Endothelial cell of umbilical vein (primary cell): ENCODE results near the gene GRK5.

Experiments
- CTCF ChIP-seq, 2 donors: IDR thresholded peaks; 1 replicate in 1 of 2; 2 replicates in 1 of 2; pipeline ENCODE4 v1.5.1; 2011; ENCODE audit warnings: low read length in 2 of 2, mild to moderate bottlenecking in 2 of 2, moderate library complexity in 2 of 2, control low read depth in 1 of 2, inconsistent platforms in 1 of 2, low read depth in 1 of 2; ENCODE audit not compliant: insufficient read depth in 1 of 2; ENCODE audit errors: extremely low read depth in 1 of 2
- FOS ChIP-seq: IDR thresholded peaks from 2 replicates; pipeline ENCODE4 v1.6.1; 2011; ENCODE audit warnings: mild to moderate bottlenecking, low read length, moderate library complexity, borderline replicate concordance; ENCODE audit not compliant: insufficient read depth
- GATA2 ChIP-seq: IDR thresholded peaks from 2 replicates; pipeline ENCODE4 v1.7.0; 2011; ENCODE audit warnings: low read depth, mild to moderate bottlenecking, moderate library complexity, mixed read lengths, low read length; ENCODE audit not compliant: insufficient read length, insufficient read depth
- MAX ChIP-seq: IDR thresholded peaks from 2 replicates; pipeline ENCODE4 v1.6.1; 2011; ENCODE audit not compliant: insufficient read depth, insufficient read length
- POLR2A ChIP-seq: IDR thresholded peaks from 2 replicates; pipeline ENCODE4 v1.6.1; 2012; ENCODE audit warnings: low read depth, mild to moderate bottlenecking, control low read depth, low read length
- POLR2AphosphoS5 ChIP-seq: IDR thresholded peaks from 2 replicates; pipeline ENCODE4 v1.6.1; 2012; ENCODE audit warnings: low read depth, mild to moderate bottlenecking, control low read depth, low read length, moderate library complexity; ENCODE audit not compliant: insufficient read depth

DNA sequence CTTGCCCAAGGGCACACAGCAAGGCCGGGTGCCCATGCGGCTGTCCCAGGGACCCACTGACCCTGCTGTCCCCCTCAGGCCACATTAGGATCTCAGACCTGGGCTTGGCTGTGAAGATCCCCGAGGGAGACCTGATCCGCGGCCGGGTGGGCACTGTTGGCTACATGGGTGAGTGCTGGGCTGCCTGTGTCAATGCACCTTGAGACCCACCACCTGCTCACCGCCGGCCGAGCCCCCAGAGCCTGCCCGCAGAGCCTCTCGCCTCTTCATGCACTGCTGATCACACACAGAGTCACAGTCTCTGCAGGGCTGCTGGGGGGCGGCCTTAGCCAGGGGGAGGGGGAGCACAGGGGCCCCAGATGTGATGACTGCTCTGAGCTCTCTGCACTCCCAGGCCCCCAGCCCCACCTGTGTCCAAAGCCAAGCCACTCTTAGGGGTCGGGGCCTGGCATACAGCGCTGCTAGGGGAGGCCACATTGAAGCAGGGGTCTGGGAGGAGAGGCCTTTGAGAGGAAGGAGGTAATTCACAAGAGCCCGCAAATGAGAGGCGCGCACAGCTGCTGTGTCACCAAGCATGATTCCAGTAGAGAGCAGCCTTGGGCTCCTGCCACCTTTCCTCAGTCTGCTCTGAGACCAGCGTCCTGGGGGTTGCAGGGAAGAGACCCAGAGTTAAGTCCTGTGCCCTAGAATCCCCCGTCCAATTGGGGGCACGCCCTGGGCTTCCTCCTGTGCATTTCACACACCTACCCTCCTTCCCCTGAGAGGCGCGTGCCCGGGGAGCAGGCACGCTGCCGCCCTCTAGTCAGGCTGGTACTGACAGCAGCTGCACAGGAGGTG is 234.8 kb downstream of the GRK5 start:
- no peak for TF ChIP-seq POLR2A
- TF ChIP-seq POLR2AphosphoS5, result no peak
- TF ChIP-seq CTCF (IDR thresholded peaks at IDR 0.05; ENCODE audit: extremely low read depth in 1 of 2, insufficient read depth in 1 of 2, low read depth in 1 of 2, low read length in 2 of 2), result no peak
- TF ChIP-seq MAX, result no peak
- no peak for TF ChIP-seq GATA2
- TF ChIP-seq FOS, result no peak
